ENCODE results near the gene SF3B6.
"Not testable (repeated sequence)": the region's sequence is repeated elsewhere in the genome, so short reads cannot be mapped to it uniquely, and the experiment has no call there.

SF3B6 gene

GRCh38 chr2:24075915-24076848, at the start of gene SF3B6:
Gene SF3B6, minus strand, starts transcription at chr2:24076326. Its CDS starts 97 bp downstream, at chr2:24076229.
- peak; percentile 99 for DNase-seq

- DNase-seq: no peak
Measured at GRCh38 chr2:24123922-24124580, 47.9 kb upstream of the SF3B6 start.

GRCh38 chr2:24123195-24123921, 47.2 kb upstream of the SF3B6 start, which contains the start of the genes FAM228B and PFN4:
Gene FAM228B, plus strand, starts transcription at chr2:24123469. Its CDS starts 893 bp downstream, at chr2:24124362.
Gene PFN4, minus strand, starts transcription at chr2:24123334. Its CDS starts 799 bp downstream, at chr2:24122535.
- DNase-seq: peak; percentile 82

- no peak for DNase-seq
Measured at GRCh38 chr2:24122366-24123194, 46.5 kb upstream of the SF3B6 start.

- no peak for DNase-seq
Measured at GRCh38 chr2:24121469-24121868, 45.3 kb upstream of the SF3B6 start.

GRCh38 chr2:24121066-24121465, 44.9 kb upstream of the SF3B6 start:
- no peak for DNase-seq

- DNase-seq: no peak
Measured at GRCh38 chr2:24117902-24118301, 41.8 kb upstream of the SF3B6 start.

- no peak for DNase-seq
Measured at GRCh38 chr2:24115057-24115456, 38.9 kb upstream of the SF3B6 start.

GRCh38 chr2:24111407-24111901, 35.3 kb upstream of the SF3B6 start:
- DNase-seq: no peak

GRCh38 chr2:24110660-24111303, 34.7 kb upstream of the SF3B6 start:
- no peak for DNase-seq

- DNase-seq: not testable (repeated sequence)
Measured at GRCh38 chr2:24109431-24109830, 33.3 kb upstream of the SF3B6 start.

GRCh38 chr2:24107336-24107735, 31.2 kb upstream of the SF3B6 start:
- no peak for DNase-seq

- no peak for DNase-seq
Measured at GRCh38 chr2:24106786-24107185, 30.7 kb upstream of the SF3B6 start.

- DNase-seq: no peak
Measured at GRCh38 chr2:24105816-24106215, 29.7 kb upstream of the SF3B6 start.

- no peak for DNase-seq
Measured at GRCh38 chr2:24104906-24105305, 28.8 kb upstream of the SF3B6 start.

GRCh38 chr2:24104110-24104650, 28.1 kb upstream of the SF3B6 start:
- DNase-seq: no peak

GRCh38 chr2:24102677-24103076, 26.6 kb upstream of the SF3B6 start:
- no peak for DNase-seq

- no peak for DNase-seq
Measured at GRCh38 chr2:24101992-24102391, 25.9 kb upstream of the SF3B6 start.

- not testable (repeated sequence) for DNase-seq
Measured at GRCh38 chr2:24100732-24101131, 24.6 kb upstream of the SF3B6 start.

GRCh38 chr2:24095171-24095677, 19.1 kb upstream of the SF3B6 start:
- not testable (repeated sequence) for DNase-seq

- not testable (repeated sequence) for DNase-seq
Measured at GRCh38 chr2:24093270-24093669, 17.1 kb upstream of the SF3B6 start.

Data from activated CD4-positive, alpha-beta T cell treated with anti-CD3 and anti-CD28 coated beads, Interleukin-2, amount 50 U/mL, for 16 hours (primary cell).